ENCODE measurements around the gene DNAJC1.
"Not testable (repeated sequence)": the region's sequence is repeated elsewhere in the genome, so short reads cannot be mapped to it uniquely, and the experiment has no call there.

The DNAJC1 gene

GRCh38 chr10:21831986-21832820 is 171.3 kb downstream of the DNAJC1 start:
- DNase-seq (ENCODE audit: low read depth in 2 of 3, low spot score in 2 of 3), result no peak

- no peak for DNase-seq (ENCODE audit: low read depth in 2 of 3, low spot score in 2 of 3)
Observed at GRCh38 chr10:21830037-21830436, 173.5 kb downstream of the DNAJC1 start.

- DNase-seq (ENCODE audit: low read depth in 2 of 3, low spot score in 2 of 3), result no peak
Observed at GRCh38 chr10:21827308-21827707, 176.2 kb downstream of the DNAJC1 start.

- no peak for DNase-seq (ENCODE audit: low read depth in 2 of 3, low spot score in 2 of 3)
Observed at GRCh38 chr10:21826725-21827124, 176.8 kb downstream of the DNAJC1 start.

GRCh38 chr10:21825345-21825744 is 178.2 kb downstream of the DNAJC1 start:
- no peak for DNase-seq (ENCODE audit: low read depth in 2 of 3, low spot score in 2 of 3)

- DNase-seq (ENCODE audit: low read depth in 2 of 3, low spot score in 2 of 3), result no peak
Observed at GRCh38 chr10:21824409-21824808, 179.1 kb downstream of the DNAJC1 start.

GRCh38 chr10:21823617-21824016 is 179.9 kb downstream of the DNAJC1 start:
- DNase-seq (ENCODE audit: low read depth in 2 of 3, low spot score in 2 of 3), result no peak

- not testable (repeated sequence) for DNase-seq (ENCODE audit: low read depth in 2 of 3, low spot score in 2 of 3)
Observed at GRCh38 chr10:21822273-21822672, 181.3 kb downstream of the DNAJC1 start.

- no peak for DNase-seq (ENCODE audit: low read depth in 2 of 3, low spot score in 2 of 3)
Observed at GRCh38 chr10:21820952-21821351, 182.6 kb downstream of the DNAJC1 start.

GRCh38 chr10:21818416-21818815 is 185.1 kb downstream of the DNAJC1 start:
- DNase-seq (ENCODE audit: low read depth in 2 of 3, low spot score in 2 of 3), result not testable (repeated sequence)

- DNase-seq (ENCODE audit: low read depth in 2 of 3, low spot score in 2 of 3), result no peak
Observed at GRCh38 chr10:21814866-21815265, 188.7 kb downstream of the DNAJC1 start.

GRCh38 chr10:21813946-21814345 is 189.6 kb downstream of the DNAJC1 start:
- no peak for DNase-seq (ENCODE audit: low read depth in 2 of 3, low spot score in 2 of 3)

- no peak for DNase-seq (ENCODE audit: low read depth in 2 of 3, low spot score in 2 of 3)
Observed at GRCh38 chr10:21811245-21811585, 192.3 kb downstream of the DNAJC1 start.

GRCh38 chr10:21810582-21811244 is 192.8 kb downstream of the DNAJC1 start:
- DNase-seq (ENCODE audit: low read depth in 2 of 3, low spot score in 2 of 3), result no peak

GRCh38 chr10:21808550-21808949 is 195.0 kb downstream of the DNAJC1 start:
- DNase-seq (ENCODE audit: low read depth in 2 of 3, low spot score in 2 of 3), result no peak

- no peak for DNase-seq (ENCODE audit: low read depth in 2 of 3, low spot score in 2 of 3)
Observed at GRCh38 chr10:21807180-21807579, 196.3 kb downstream of the DNAJC1 start.

GRCh38 chr10:21803374-21803773 is 200.2 kb downstream of the DNAJC1 start:
- DNase-seq (ENCODE audit: low read depth in 2 of 3, low spot score in 2 of 3), result no peak

GRCh38 chr10:21801609-21802008 is 201.9 kb downstream of the DNAJC1 start:
- DNase-seq (ENCODE audit: low read depth in 2 of 3, low spot score in 2 of 3), result no peak

- no peak for DNase-seq (ENCODE audit: low read depth in 2 of 3, low spot score in 2 of 3)
Observed at GRCh38 chr10:21797984-21798765, 205.4 kb downstream of the DNAJC1 start.

- DNase-seq (ENCODE audit: low read depth in 2 of 3, low spot score in 2 of 3), result no peak
Observed at GRCh38 chr10:21797533-21797932, 206.0 kb downstream of the DNAJC1 start.

- DNase-seq (ENCODE audit: low read depth in 2 of 3, low spot score in 2 of 3), result no peak
Observed at GRCh38 chr10:21791276-21791675, 212.3 kb downstream of the DNAJC1 start.

GRCh38 chr10:21776883-21777282 is 226.6 kb downstream of the DNAJC1 start:
- DNase-seq (ENCODE audit: low read depth in 2 of 3, low spot score in 2 of 3), result no peak
